GM18511 (cell line): ENCODE data around the gene ZNF263.

Experiments used
- ATAC-seq: cut with Tn5 transposase; IDR thresholded peaks from one replicate; pipeline ENCODE4 v1.9.1; 2021; ENCODE audit warnings: mild to moderate bottlenecking, moderate library complexity; ENCODE audit not compliant: unreplicated experiment

The ZNF263 gene

DNA sequence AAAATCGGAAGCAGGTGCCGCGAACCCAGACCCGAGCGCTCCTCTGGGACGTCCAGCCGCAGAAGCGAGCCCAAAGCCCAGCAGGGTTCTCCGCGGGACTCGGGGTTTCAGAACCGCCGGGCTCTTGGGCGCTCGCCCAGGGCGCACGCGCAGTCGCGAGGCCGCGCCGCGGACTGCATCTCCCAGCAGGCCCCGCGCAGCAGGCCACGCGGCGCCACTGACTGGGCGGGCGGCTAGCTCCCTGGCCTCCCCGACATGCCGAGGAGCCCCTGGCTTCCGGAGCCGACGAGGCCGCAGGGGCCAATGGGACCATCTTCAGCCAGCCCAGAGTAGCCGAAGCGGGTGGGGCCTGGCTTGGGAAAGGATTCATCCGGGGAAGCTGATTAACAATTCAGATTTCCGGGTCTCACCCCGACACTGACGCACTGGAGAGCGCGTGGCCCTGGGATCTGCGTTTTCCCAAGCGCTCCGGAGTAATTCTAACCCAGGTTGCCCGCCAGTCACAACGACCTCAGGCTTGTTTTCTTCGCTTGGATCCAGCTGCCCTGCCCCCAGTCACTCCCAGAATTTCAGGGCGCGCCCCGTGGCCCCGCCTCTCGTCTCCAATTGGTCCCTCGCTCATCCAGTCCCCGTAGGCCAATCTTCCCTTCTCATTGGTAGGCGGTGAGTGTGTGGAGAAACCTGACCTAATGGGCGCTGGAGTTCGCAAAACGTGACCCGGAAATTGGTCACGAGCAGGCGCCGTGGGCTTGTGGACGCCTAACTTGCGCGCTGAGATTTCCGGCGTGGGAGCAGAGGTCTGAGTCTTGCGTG, at the start of gene ZNF263:
TSS of gene ZNF263 (plus strand) at position 762 of the 813 bp plus-strand sequence. CDS start 328 bp downstream, outside the sequence.
- peak; percentile 86 for ATAC-seq

DNA sequence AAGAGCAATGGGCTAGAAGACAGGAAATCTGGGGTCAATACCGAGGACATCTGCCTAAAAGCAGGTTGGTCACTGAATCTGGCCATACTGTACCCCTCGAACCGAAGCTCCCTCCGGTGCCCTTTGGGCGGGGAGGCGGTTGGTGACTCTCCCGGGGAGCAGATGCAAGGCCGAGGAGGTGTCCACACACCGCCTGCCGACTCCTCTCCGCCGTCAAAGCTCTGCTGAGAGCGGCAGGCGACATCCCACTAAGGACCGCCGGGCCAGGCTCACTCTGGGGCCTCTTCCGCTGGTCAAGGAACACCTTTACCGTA, 48.8 kb upstream of the ZNF263 start:
- no peak for ATAC-seq

DNA sequence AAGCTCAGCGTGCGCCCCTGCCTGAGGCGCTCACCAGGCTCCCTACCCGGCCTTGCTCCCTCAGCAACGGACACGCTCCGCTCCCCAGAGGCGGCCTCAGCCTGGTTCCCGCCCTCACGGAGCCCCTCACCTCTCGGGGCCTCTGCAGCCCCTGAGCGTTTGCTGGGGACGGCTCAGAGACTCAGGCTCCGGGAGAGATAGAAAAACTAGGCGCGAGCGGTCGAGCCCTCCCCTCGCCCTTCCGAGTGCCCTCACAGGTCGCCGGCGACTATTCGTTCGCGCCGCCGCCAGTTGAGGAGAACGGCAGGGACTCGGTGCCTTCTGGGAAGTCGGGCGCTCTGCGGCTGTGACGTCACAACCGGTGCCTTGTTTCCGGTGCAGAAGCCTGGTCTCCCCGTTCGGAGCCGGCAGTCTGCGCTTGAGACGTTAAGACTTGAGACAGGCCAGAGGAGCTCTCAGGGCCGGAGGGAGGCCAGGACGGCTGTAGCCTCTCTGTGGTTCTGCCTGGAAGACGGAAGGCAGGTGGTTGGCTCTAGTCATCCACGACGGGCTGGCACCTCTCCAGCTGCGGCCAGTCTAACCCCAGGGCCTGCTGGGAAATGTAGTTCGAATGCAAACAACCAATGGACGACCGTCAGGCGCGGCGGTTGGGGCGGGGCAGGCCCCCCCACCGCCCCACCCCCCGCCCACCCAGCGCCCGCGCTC, 48.3 kb upstream of the ZNF263 start, which contains the start of gene ZNF200:
TSS of gene ZNF200 (minus strand) at position 302 of the 705 bp plus-strand sequence. CDS start 1,403 bp downstream, outside the sequence.
- ATAC-seq, result peak; percentile 94

DNA sequence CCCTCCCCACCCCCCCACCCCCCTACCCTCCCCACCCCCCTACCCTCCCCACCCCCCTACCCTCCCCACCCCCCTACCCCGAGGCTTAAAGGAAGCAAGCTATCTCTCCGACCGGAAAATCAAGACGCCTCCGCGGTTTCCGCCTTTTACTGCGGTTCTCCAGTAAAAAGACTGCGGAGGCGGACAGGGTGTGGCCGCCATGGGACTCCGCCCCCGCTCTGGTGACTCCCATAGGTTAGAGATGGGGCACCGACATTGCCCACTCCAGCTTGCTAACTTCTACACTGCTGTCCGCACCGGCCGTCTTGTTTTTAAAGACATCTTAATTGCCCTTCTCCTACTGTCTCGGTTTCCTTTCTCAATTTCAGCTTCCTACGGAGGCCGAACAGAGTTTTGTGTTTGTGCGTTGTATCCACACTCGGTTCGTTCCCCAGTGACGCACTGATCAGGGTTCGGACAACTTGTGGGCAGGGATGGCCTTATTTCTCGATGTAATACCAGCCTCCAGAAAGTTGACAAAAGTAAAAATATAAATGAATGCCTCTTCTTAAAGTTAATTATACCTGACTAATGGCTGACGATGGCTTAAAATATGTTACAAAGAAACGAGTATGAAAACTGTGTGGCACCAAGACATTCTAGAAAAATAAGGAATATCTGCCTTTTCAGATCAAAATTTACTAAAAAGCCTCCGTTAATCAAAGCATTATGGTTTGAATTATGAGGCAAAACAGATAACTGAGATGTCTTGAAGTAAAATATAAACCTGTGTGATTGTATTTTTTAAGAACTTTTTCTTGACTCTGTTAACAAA, 47.2 kb upstream of the ZNF263 start:
- ATAC-seq, result no peak

DNA sequence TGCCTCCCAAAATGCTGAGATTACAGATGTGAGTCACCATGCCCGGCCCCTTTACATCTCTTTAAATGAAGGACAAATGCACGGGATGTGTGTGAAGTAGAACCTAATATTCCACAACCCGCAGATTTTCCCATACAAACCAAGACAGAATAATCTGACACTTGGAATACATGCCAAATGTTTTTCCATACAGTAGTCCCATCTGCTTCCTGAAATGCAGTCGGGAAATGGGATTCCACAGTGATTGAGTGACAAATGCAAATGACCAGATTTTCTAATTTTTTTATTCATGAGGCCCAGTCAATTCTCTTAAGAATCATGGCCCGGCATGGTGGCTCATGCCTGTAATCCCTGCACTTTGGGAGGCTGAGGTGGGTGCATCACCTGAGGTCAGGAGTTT, 41.5 kb upstream of the ZNF263 start:
- ATAC-seq, result no peak

DNA sequence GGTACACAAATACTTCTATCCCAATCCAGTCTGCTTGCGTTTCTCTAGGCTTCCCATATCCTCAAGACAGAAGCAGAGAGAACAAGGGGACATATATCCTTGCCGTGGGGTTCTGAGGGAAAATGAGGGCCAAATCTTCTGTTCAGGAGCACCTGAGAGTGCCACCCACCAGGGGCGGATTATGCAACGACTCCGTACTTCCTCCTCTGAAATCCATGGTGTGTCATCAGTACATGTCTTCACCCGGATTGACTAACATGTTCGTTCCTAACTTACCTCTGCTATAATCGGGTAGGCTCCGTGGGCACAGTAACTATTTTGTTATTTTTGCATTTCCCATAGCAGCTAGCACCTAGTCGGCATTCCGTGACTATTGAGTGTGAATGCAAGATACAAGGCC, 40.6 kb upstream of the ZNF263 start:
- no peak for ATAC-seq

DNA sequence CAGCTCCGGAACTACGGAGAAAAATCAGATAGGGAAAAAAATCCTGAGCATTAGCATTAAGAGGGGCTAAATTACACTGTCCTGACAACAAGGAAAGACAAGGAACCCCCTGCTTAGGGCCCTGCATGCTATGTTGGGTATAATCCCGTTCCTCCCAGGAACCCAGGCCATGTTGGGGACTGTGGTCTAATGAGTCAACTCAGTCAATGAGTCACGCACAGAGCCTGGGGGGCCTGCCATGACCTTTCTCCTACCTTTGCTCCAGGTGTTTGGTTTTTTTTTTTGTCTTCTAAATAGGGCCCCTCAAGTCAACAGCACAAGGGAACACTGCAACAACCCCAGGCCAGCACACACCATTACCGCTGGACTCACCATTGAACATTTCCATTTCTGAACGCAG, 39.4 kb upstream of the ZNF263 start:
- ATAC-seq, result no peak

DNA sequence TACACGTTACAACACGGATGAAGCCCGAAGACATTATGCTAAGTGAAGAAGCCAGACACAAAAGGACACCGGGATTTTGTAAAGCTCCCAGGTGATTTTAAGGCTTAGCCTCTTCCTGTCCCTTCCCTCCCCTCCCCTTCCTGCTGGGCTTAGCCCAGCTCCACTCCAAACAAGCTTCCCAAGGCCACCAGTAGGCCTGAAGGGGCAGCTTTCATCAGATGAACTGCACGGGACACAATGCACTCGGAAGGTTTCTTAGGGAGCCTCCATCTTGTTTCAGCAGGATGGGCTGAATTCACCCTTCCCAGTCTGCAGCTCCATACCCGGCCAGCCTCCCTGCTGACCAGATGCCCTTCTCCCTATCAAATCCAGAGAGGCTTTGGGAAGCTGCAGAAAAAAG, 37.3 kb upstream of the ZNF263 start:
- no peak for ATAC-seq

DNA sequence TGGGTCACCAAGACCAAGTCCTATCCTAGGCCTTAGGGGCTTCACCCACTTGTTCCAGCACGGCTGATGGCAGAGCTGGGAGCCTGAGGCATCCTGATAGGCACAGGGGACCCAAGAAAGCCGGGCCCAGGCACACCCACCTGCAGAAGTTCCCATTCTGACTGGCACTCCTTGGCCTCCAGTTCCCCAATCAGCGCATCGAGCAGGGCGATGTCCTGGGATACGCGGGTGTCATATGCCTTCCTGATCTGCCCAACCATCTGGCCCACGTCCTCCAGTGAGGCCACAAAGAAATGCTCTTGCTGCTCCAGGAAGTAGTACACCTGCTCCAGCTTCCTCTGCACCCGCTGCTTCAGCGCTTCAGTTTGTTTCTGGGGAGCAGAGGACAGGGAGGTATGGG, 36.4 kb upstream of the ZNF263 start:
- ATAC-seq, result no peak

DNA sequence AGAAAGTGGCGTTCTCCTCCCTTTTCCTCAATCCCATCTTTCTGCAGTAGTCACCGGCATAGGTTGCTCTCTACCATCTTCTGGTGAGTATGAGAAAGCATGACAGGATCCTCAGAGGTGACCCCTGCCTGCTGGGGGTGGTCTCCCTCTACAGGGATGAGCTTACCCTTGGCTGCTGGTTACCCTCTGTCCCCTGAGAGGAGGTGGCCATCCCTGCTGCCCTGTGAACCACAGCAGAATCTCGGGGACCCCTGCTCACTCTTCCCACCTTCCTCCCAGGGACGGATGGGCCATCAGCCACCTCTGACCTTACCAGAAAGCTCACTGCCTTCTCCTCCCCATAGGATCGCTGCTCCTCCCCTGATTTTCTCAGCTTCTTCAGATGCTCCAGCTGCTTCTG, 34.7 kb upstream of the ZNF263 start:
- no peak for ATAC-seq

DNA sequence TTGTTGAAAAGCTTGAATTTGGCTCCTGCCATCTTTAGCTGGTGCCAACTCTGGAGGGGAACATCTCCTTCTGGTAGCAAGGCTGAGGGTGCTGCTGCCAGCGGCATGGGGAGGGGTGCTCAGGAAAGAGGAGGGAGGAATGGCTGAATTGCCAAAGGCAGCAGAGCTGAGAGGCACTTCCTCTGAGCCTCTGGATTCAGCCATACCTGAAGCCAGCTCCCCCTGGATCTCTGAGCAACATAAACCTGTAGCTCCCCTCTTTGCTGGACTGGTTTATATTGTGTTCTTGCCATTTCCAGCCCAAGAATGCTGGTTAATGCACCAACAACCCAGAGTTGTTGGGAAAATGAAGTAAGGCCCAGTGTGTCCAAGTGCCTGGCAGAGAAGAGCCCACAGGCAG, 34.3 kb upstream of the ZNF263 start:
- no peak for ATAC-seq

DNA sequence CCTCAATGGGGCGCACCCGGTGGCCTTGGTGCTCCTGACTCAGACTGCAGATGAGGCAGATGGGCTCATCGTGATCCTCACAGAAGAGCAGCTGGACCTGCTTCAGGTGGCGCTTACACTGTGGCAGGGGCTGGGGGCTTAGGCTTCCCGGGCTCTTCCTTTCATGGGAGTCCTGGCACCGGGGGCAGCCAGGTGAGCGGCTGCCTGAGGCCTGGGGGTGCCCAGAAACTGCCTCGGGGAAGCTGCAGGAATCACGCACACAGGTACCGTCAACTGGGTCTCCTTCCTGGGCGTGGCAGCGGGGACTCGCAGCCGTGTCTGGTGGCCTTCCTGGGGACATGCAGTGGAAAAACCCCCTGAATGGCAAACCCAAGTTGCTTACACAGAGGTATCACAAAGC, 33.8 kb upstream of the ZNF263 start:
- ATAC-seq, result no peak

DNA sequence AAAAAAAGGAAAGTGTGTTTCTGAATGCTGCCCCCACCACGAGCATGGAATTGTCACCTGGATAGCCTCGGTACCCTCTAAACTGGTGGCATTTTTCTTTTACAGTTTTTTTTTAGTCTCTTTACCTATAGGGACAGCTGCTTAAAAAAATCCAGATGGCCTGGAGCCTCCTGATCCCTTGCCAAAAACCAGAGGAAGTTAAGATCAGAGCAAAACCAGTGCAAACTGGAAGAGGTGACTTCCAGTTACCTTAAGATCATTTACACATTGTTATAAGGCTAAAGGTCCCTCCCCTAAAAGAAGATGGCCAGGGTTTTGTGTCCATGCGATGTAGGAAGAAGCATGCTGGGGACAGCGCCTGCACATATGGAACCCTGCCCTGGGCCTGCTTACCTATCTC, 30.3 kb upstream of the ZNF263 start:
- no peak for ATAC-seq

DNA sequence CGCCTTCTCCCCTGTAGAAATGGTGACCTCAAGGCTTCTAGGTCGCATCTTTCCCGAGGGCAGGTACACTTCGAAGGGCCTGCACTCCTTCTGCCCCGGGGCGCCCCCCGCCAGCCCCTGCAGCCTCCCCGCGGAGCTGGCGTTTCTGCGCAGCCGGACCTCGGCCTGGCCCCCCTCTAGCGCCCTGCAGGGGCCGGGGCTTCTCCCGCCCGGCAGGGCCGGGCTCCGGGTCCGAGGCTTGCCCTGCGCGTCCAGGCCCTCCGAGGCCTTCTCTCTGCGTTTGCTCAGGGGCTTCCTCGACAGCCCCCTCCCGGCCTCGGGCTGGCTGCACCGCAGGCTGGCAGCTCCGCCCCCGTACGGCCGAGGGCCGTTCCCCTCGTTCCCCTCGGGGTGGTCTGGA, 29.0 kb upstream of the ZNF263 start:
- no peak for ATAC-seq

DNA sequence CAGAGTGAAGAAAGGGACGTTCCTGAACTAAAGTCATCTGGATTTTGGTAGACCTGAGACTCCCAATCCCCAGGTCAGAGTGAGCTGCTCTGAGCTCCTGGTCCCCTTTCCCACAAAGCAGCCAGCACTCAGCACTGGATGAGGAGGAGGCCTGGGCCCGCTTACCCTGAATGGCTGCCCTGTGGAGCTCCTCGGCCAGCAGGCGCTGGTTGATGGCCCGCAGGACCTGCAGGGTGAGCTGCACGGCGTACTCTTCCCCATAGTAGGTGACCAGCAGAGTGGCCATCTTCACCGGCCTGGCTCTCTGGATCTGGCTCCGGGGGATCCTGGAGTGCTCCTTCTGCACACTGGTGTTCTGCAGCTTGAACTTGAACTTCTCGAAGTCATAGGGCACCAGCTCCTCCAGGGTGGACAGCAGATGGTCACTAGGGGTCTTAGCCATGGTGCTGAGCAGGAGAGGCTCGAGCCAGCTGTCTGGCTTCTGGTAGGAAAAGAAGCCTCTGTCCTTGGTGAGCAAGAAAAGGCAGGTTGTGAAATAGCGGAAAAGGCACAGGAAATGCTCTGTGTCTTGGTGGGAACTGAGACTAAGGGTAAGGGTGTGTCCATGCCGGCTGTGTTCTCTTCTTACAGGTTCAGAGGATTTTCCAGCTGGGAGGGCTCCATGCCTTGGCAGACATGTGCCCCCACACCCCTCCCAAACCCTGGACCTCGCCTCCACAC, 27.0 kb upstream of the ZNF263 start, which contains the start of gene MEFV:
TSS of gene MEFV (minus strand) at position 488 of the 720 bp plus-strand sequence. CDS start at position 442, 46 bp downstream.
- no peak for ATAC-seq

DNA sequence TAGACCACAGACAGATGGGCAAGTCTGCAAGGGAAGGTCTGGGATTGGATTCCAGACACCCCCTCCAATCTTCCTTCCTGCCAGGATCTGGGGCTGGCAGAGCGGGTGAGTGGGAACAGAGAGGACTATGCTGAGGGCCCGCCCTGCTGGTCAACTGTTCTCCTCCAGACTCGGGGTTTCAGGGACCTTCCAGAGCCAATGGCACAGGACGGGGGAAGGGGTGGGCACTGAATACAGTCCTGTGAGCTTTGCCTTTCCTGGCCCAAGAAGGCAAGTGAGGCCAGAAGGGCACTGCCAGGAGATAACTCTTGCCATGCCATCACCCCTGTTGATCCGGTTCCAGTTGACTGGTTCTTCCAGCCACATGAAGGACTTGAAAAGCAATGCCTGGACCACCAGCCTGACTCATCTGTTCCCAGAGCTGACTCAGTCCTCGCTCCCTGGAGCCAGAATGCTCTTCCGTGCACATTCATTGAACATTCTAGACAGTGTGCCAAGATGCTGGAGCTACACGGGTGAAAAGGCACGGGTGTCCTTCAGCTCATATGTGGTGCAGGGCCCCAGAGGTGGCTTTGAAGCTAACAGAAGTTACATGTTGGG, 26.3 kb upstream of the ZNF263 start:
- ATAC-seq, result no peak

DNA sequence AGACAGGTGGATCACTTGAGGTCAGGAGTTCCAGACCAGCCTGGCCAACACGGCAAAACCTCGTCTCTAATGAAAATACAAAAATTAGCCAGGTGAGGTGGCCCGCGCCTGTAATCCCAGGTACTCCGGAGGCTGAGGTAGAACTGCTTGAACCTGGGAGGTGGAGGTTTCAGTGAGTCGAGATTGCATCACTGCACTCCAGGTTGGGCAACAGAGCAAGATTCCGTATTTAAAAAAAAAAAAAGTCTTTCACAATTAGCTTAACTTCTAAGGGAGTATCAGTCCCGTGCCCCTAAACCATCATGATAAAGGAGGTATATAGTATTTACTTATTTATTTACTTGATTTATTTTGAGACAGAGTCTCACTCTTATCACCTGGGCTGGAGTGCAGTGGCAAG, 23.5 kb upstream of the ZNF263 start:
- ATAC-seq, result no peak

DNA sequence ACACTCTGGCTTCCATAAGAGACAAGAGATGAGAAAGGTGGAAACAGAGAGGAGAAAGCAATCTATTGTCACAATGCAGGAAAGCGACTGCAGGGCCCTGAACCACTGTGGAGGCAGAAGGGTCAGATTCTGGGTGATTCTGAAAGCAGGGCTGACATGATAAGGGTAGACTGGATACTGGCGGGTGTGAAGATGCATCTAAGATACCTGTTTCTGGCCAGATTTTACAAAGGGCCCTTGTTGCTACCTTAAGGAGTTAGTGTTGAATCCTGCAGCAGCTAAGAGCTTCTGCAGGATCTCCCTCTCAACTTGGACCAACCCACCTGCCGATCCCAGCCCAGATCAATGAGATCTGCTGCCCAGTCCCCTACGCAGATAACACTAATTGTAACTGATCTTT, 20.8 kb upstream of the ZNF263 start:
- ATAC-seq, result no peak

DNA sequence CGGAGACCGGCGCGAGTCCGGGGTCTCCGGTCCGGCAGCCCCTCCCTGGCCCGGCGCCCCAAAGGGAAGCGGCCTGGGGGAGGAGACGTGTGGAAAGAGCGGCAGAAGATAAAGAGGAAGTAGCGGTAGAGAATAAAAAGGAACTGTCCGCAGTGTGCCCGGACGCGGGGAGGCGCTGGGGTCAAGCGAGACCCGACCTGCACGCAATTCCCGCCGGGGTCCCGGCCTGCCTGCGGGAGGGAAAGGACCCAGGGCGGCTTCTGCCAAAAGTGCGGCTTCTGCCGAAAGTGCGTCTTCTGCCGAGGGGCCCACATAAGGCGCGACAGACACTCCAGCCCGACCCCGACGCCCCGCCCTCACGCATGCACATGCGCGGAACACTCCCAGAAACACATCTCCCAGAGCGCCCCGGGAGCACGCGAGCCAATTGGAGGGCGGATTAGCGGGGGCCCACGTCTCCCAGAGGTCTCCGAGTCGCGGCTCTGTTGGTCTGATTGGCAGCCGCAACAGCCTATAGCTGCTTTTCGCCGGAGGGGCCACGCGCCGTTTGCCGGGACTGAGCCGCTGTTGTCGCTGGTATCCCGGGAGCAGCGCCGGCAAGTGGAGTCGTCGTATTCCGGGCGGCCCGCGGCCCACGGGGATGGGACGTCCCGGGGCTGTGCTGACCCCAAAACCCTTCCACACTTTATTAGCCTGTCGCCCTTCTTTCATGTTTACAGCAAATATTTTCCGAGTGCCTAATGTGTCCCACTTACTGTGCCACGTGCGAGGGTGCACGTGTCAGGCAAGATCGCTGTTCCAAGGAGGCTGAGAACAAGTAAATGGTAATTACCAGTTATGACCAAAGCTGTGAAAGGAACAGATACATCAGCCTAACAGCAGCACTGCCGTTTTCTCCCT, 18.9 kb upstream of the ZNF263 start:
- peak; percentile 79 for ATAC-seq
